ENCODE measurements around the gene ZNF766. TPM values are rescaled to one million over a fixed set of nuclear protein-coding genes. Genes with fewer than 3 reads are reported as not detected.
"Not testable (repeated sequence)": the region's sequence is repeated elsewhere in the genome, so short reads cannot be mapped to it uniquely, and the experiment has no call there.

The ZNF766 gene
- total RNA-seq, 4 donors from 2014 or later: 8.0 to 17.1 (median 12.3) TPM

- peak; percentile 90 to 92 for DNase-seq (ENCODE audit: low spot score in 2 of 2)
- no peaks in the 10 kb centered on the region for H3K36me3 ChIP-seq
- H3K4me1 ChIP-seq: peaks cover 9% of the 10 kb centered on the region
- peak within 1 kb of the TSS; percentile 68 for H3K4me3 ChIP-seq
- H3K9me3 ChIP-seq: peaks cover 11% of the 10 kb centered on the region
- H3K27ac ChIP-seq: peak within 1 kb of the TSS; percentile 81
- H3K27me3 ChIP-seq: no peaks in the 10 kb centered on the region
- 3% methylated on average over 45 of the region's 55 CpGs for WGBS
- TF ChIP-seq CTCF (IDR thresholded peaks at IDR 0.05): no peak
- TF ChIP-seq POLR2A (IDR thresholded peaks at IDR 0.05): peak in 1 of 2 donors; percentile 55
- no peak for TF ChIP-seq EP300 (IDR thresholded peaks at IDR 0.05)
- peak in 1 of 3 donors; percentile 60 for TF ChIP-seq POLR2AphosphoS5 (IDR thresholded peaks at IDR 0.05)
Measured at GRCh38 chr19:52336117-52336790, 66.9 kb downstream of the ZNF766 start, which contains the start of gene ZNF610. Gene ZNF610 (plus strand): TSS chr19:52336243. CDS start chr19:52349173, 12,930 bp downstream.

GRCh38 chr19:52336791-52337381 lies 67.5 kb downstream of the ZNF766 start:
- 2% methylated on average over 9 of the region's 9 CpGs for WGBS
- Histone ChIP-seq H3K4me1 (peaks cover 9% of the 10 kb centered on the region), H3K36me3 (no peaks in the 10 kb centered on the region), H3K4me3 (peak overlapping the region; percentile 68), H3K27ac (peak overlapping the region; percentile 81), H3K9me3 (peaks cover 8% of the 10 kb centered on the region), H3K27me3 (no peaks in the 10 kb centered on the region)
- no peak for DNase-seq (ENCODE audit: low spot score in 2 of 2)
- TF ChIP-seq POLR2AphosphoS5 (IDR thresholded peaks at IDR 0.05) (no peak), POLR2A (IDR thresholded peaks at IDR 0.05) (no peak), CTCF (IDR thresholded peaks at IDR 0.05) (no peak), EP300 (IDR thresholded peaks at IDR 0.05) (no peak)

GRCh38 chr19:52339022-52339421 lies 69.6 kb downstream of the ZNF766 start:
- not testable (repeated sequence) for H3K36me3 ChIP-seq; H3K9me3 ChIP-seq; H3K4me1 ChIP-seq; H3K27ac ChIP-seq; H3K27me3 ChIP-seq; H3K4me3 ChIP-seq; DNase-seq (ENCODE audit: low spot score in 2 of 2)
- WGBS: 77% methylated on average over 3 of the region's 3 CpGs

- H3K36me3 ChIP-seq: peaks cover 8% of the 10 kb centered on the region
- H3K9me3 ChIP-seq: no peaks in the 10 kb centered on the region
- H3K27ac ChIP-seq: no peak overlapping the region
- no peaks in the 10 kb centered on the region for H3K4me1 ChIP-seq
- no peak overlapping the region for H3K4me3 ChIP-seq
- WGBS: 22% methylated on average over 8 of the region's 8 CpGs
- no peaks in the 10 kb centered on the region for H3K27me3 ChIP-seq
- DNase-seq (ENCODE audit: low spot score in 2 of 2): peak in 1 of 2 donors; percentile 60
- TF ChIP-seq POLR2AphosphoS5 (IDR thresholded peaks at IDR 0.05) (no peak), CTCF (IDR thresholded peaks at IDR 0.05) (peak; percentile 26 to 33)
Measured at GRCh38 chr19:52343548-52343947, 74.2 kb downstream of the ZNF766 start.

GRCh38 chr19:52345162-52345561 lies 75.8 kb downstream of the ZNF766 start:
- H3K9me3 ChIP-seq: no peaks in the 10 kb centered on the region
- 88% methylated on average over 6 of the region's 6 CpGs for WGBS

More at GRCh38 chr19:52345162-52345561, 75.8 kb downstream of the ZNF766 start:
- Histone ChIP-seq H3K27ac (no peak overlapping the region), H3K27me3 (no peaks in the 10 kb centered on the region), H3K36me3 (peaks cover 20% of the 10 kb centered on the region), H3K4me1 (no peaks in the 10 kb centered on the region), H3K4me3 (no peak overlapping the region)
- TF ChIP-seq POLR2AphosphoS5 (IDR thresholded peaks at IDR 0.05) (no peak), CTCF (IDR thresholded peaks at IDR 0.05) (no peak), EP300 (IDR thresholded peaks at IDR 0.05) (no peak), POLR2A (IDR thresholded peaks at IDR 0.05) (no peak)
- no peak for DNase-seq (ENCODE audit: low spot score in 2 of 2)

Other genes starting within 250 kb of the ZNF766 start
- gene ZNF614, start 241.2 kb upstream of the ZNF766 start, total RNA-seq: 1 to 10 TPM; 4.1 to 8.5 (median 4.6) TPM
- gene ZNF432, start 220.7 kb upstream of the ZNF766 start, total RNA-seq: 10 to 100 TPM in 3 of 4 donors, 1 to 10 TPM in 1; 5.6 to 41.1 (median 13.4) TPM
- gene ZNF841, start 173.8 kb upstream of the ZNF766 start, total RNA-seq: 10 to 100 TPM; 12.4 to 33.7 (median 18.6) TPM
- gene ZNF616, start 129.6 kb upstream of the ZNF766 start, total RNA-seq: 10 to 100 TPM in 1 of 4 donors, 1 to 10 TPM in 3; 5.1 to 12.2 (median 6.6) TPM
- 10 to 100 TPM in 3 of 4 donors, 1 to 10 TPM in 1; 7.3 to 25.7 (median 15.9) TPM for gene ZNF836, start 98.0 kb upstream of the ZNF766 start, total RNA-seq
- 100 to 1,000 TPM; 206 to 285 (median 217) TPM for gene PPP2R1A, start 79.5 kb upstream of the ZNF766 start, total RNA-seq
- 10 to 100 TPM in 1 of 4 donors, 1 to 10 TPM in 3; 4.3 to 11.4 (median 7.2) TPM for gene ZNF480, start 27.6 kb downstream of the ZNF766 start, total RNA-seq
- gene ZNF610, start 66.7 kb downstream of the ZNF766 start, total RNA-seq: 1 to 10 TPM; 1.0 to 5.3 (median 1.2) TPM
- 10 to 100 TPM; 12.1 to 30.5 (median 17.5) TPM for gene ZNF880, start 100.3 kb downstream of the ZNF766 start, total RNA-seq
- gene ZNF528, start 128.3 kb downstream of the ZNF766 start, total RNA-seq: 10 to 100 TPM in 3 of 4 donors, 1 to 10 TPM in 1; 8.0 to 41.9 (median 12.3) TPM
- gene ZNF534, start 159.6 kb downstream of the ZNF766 start, total RNA-seq: under 1 TPM in 1 of 4 donors, not detected in 3; 0.30 TPM
- gene ZNF578, start 184.0 kb downstream of the ZNF766 start, total RNA-seq: 1 to 10 TPM in 1 of 4 donors, under 1 TPM in 3; 0.38 to 1.0 (median 0.64) TPM

Measured in suprapubic skin (tissue), 4 donors.